ENCODE measurements around the gene ATAD3C. TPM values are rescaled to one million over a fixed set of nuclear protein-coding genes. Genes with fewer than 3 reads are reported as not detected.
A peak's percentile ranks its signal among the peaks of the same experiment; 100 is the strongest.
"Not testable (repeated sequence)": the region's sequence is repeated elsewhere in the genome, so short reads cannot be mapped to it uniquely, and the experiment has no call there.

Gene ATAD3C
- total RNA-seq, 2 donors from 2014 or later: 0.17 to 1.7 TPM

GRCh38 chr1:1411626-1412025 lies 37.9 kb upstream of the ATAD3C start:
- Mint-ChIP-seq H3K27ac (peak overlapping the region in 1 of 2 donors; percentile 53), H3K9me3 (no peaks in the 10 kb centered on the region), H3K36me3 (peaks cover 4% of the 10 kb centered on the region), H3K4me1 (ENCODE audit: low read depth in 2 of 2) (peaks cover 0 to 5% of the 10 kb centered on the region in 2 donors), H3K4me3 (no peak overlapping the region), H3K27me3 (no peaks in the 10 kb centered on the region)
- no peak for DNase-seq (ENCODE audit: low spot score)
- ATAC-seq: no peak

DNA sequence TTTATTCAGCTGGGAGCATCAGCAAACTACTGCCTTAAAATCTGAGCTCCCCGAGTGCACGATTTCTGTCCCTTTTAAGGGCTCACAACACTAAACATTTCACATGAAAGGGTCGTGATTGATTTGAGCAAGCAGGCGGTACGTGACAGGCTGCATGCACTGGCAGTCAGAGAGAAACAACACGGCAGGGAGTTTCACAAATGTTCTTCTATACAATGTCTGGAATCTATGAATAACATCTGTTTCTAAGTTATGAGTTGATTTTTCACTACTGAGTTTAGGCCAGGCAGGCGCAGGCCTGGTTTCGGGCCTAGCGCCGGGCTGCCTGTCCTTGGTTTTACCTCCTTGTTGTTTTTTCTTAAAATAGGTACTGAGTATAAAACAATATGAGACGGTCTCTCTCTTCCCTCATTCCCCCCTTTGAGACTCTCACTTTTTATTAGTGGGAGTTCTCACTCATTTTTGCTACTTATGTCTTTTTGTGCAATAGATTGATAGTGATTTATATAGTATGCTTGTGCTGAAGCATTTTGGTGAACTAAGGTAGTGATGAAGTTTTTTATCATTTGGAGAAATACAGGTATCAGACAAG lies 37.1 kb upstream of the ATAD3C start:
- not testable (repeated sequence) for H3K4me3 Mint-ChIP-seq; DNase-seq (ENCODE audit: low spot score); H3K36me3 Mint-ChIP-seq; H3K27me3 Mint-ChIP-seq; H3K9me3 Mint-ChIP-seq; ATAC-seq; H3K27ac Mint-ChIP-seq; H3K4me1 Mint-ChIP-seq (ENCODE audit: low read depth in 2 of 2)

- no peak overlapping the region for H3K4me3 Mint-ChIP-seq
- H3K4me1 Mint-ChIP-seq (ENCODE audit: low read depth in 2 of 2): peaks cover 5% of the 10 kb centered on the region in 2 donors
- no peak for ATAC-seq
- DNase-seq (ENCODE audit: low spot score): no peak
- H3K9me3 Mint-ChIP-seq: no peaks in the 10 kb centered on the region
- peaks cover 3 to 7% of the 10 kb centered on the region in 2 donors for H3K27me3 Mint-ChIP-seq
- no peak overlapping the region for H3K27ac Mint-ChIP-seq
- peaks cover 4% of the 10 kb centered on the region for H3K36me3 Mint-ChIP-seq
These were observed 33.7 kb upstream of the ATAD3C start for GRCh38 chr1:1415751-1416150.

DNA sequence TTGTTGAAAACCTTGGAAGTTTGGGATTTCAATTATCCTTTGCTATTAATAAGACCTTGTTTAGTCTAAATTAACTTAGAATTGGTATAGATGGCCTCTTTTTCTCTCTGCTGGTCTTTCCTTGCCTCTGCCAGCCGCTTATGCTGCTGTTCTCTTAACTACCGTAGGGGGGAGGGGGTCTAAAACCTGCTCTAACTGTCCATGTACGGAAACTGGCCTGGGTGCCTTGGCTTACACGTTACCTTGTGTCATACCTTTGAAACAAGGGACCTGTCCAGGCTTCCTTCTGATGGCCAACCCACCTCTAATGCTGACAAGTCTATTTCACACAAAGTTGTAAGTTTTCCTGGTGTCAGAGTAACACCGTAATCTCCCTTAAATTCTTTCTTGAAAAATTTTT lies 32.1 kb upstream of the ATAD3C start:
- not testable (repeated sequence) for H3K27me3 Mint-ChIP-seq; H3K27ac Mint-ChIP-seq; H3K36me3 Mint-ChIP-seq; H3K9me3 Mint-ChIP-seq; DNase-seq (ENCODE audit: low spot score); H3K4me3 Mint-ChIP-seq; H3K4me1 Mint-ChIP-seq (ENCODE audit: low read depth in 2 of 2); ATAC-seq

- H3K4me1 Mint-ChIP-seq (ENCODE audit: low read depth in 2 of 2); H3K4me3 Mint-ChIP-seq; DNase-seq (ENCODE audit: low spot score); H3K27me3 Mint-ChIP-seq; H3K36me3 Mint-ChIP-seq; H3K27ac Mint-ChIP-seq; H3K9me3 Mint-ChIP-seq; ATAC-seq: not testable (repeated sequence)
These were observed 31.5 kb upstream of the ATAD3C start for GRCh38 chr1:1417825-1418463.

- H3K27ac Mint-ChIP-seq: no peak overlapping the region
- ATAC-seq (peak in 1 of 2 donors; percentile 32), DNase-seq (ENCODE audit: low spot score) (no peak)
- no peak overlapping the region for H3K4me3 Mint-ChIP-seq
- H3K4me1 Mint-ChIP-seq (ENCODE audit: low read depth in 2 of 2): peaks cover 5 to 6% of the 10 kb centered on the region in 2 donors
- H3K36me3 Mint-ChIP-seq: no peaks in the 10 kb centered on the region
- H3K27me3 Mint-ChIP-seq: peaks cover 6 to 7% of the 10 kb centered on the region in 2 donors
- H3K9me3 Mint-ChIP-seq: no peaks in the 10 kb centered on the region
These were observed 30.8 kb upstream of the ATAD3C start for GRCh38 chr1:1418464-1419362.

- H3K27me3 Mint-ChIP-seq: peaks cover 6 to 7% of the 10 kb centered on the region in 2 donors
- no peak overlapping the region for H3K27ac Mint-ChIP-seq
- peak; percentile 12 to 41 for ATAC-seq
- no peaks in the 10 kb centered on the region for H3K9me3 Mint-ChIP-seq
- no peaks in the 10 kb centered on the region for H3K36me3 Mint-ChIP-seq
- peaks cover 5 to 6% of the 10 kb centered on the region in 2 donors for H3K4me1 Mint-ChIP-seq (ENCODE audit: low read depth in 2 of 2)
- DNase-seq (ENCODE audit: low spot score): no peak
- no peak overlapping the region for H3K4me3 Mint-ChIP-seq
These were observed 30.1 kb upstream of the ATAD3C start for GRCh38 chr1:1419363-1419812.

DNA sequence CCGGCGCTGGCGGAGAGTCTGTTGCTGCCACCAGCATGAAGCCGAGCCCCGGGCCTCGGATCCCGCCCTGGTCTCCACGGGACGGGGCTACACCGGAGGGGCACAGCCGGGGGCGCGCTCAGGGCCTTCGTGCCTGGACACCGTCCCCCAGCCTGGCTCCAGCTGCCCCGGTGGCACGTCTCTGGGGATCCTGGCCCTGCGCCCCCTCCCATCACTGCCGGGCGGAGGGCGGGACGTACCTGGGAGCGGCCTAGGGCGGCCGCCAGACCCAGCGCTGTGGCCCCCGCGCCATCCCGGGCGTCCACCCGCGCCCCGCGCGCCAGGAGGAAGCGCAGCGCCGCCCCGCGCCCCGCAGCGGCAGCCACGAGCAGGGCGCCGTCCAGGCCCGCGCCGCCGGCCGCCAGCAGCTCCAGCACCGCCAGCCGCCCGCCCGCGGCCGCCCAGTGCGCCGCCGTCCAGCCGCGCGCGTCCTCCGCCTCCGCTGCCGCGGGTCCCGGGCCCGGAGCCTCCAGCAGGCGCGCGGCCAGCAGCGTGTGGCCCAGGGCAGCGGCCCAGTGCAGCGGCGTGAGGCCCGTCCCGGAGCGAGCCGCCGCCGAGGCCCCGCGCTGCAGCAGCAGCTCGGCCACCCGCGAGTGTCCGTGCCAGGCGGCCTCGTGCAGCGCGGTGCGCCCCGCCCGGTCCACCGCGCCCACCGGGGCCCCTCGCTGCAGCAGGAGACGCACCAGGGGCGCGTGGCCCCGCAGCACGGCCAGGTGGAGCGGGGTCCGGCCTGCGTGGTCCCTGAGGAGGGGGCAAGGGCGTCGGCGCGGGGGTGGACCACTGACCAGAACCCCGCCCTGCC lies 29.5 kb upstream of the ATAD3C start:
- H3K4me3 Mint-ChIP-seq: no peak overlapping the region
- ATAC-seq (peak; percentile 29 to 54), DNase-seq (ENCODE audit: low spot score) (no peak)
- no peaks in the 10 kb centered on the region for H3K36me3 Mint-ChIP-seq
- H3K4me1 Mint-ChIP-seq (ENCODE audit: low read depth in 2 of 2): peaks cover 5 to 6% of the 10 kb centered on the region in 2 donors
- no peaks in the 10 kb centered on the region for H3K9me3 Mint-ChIP-seq
- no peak overlapping the region for H3K27ac Mint-ChIP-seq
- H3K27me3 Mint-ChIP-seq: peaks cover 6 to 7% of the 10 kb centered on the region in 2 donors

DNA sequence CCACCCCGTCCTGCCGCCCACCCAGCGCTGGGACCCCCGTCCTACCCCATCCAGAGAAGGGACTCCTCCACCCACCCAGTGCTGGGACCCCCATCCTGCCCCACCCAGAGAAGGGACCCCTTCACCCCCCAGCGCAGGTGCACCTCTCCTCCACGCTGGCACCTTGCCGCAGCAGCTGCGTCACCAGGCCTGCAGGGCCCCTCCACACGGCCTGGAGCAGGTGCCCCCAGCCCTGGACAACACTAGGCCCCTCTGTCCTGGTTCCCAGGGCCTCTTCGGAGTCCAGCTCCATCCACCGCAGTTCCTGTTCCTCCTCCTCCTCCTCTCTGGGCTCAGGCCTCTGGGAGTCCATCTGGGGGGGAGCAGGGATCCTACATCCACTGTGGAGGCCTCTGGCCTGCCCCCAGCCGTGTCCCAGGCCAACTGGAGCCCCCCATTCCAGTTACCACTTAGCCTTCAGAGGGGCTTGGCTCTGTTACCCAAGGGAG lies 28.8 kb upstream of the ATAD3C start:
- DNase-seq (ENCODE audit: low spot score): no peak
- H3K36me3 Mint-ChIP-seq: no peaks in the 10 kb centered on the region

GRCh38 chr1:1421147-1421906 lies 28.2 kb upstream of the ATAD3C start, which contains the start of gene ANKRD65:
Gene ANKRD65, minus strand, starts transcription at chr1:1421276. Its CDS starts 271 bp downstream, at chr1:1421005.
- Mint-ChIP-seq H3K36me3 (no peaks in the 10 kb centered on the region), H3K27ac (no peak within 1 kb of the TSS), H3K9me3 (no peaks in the 10 kb centered on the region), H3K4me1 (ENCODE audit: low read depth in 2 of 2) (peaks cover 5 to 6% of the 10 kb centered on the region in 2 donors), H3K27me3 (peaks cover 7 to 8% of the 10 kb centered on the region in 2 donors), H3K4me3 (no peak within 1 kb of the TSS)
- ATAC-seq (no peak), DNase-seq (ENCODE audit: low spot score) (peak; percentile 55)

More for the DNA sequence above, 28.8 kb upstream of the ATAD3C start:
- ATAC-seq: peak; percentile 4 to 20
- Mint-ChIP-seq H3K27me3 (peaks cover 6 to 7% of the 10 kb centered on the region in 2 donors), H3K4me1 (ENCODE audit: low read depth in 2 of 2) (peaks cover 5 to 6% of the 10 kb centered on the region in 2 donors), H3K27ac (no peak overlapping the region), H3K4me3 (no peak overlapping the region), H3K9me3 (no peaks in the 10 kb centered on the region)

DNA sequence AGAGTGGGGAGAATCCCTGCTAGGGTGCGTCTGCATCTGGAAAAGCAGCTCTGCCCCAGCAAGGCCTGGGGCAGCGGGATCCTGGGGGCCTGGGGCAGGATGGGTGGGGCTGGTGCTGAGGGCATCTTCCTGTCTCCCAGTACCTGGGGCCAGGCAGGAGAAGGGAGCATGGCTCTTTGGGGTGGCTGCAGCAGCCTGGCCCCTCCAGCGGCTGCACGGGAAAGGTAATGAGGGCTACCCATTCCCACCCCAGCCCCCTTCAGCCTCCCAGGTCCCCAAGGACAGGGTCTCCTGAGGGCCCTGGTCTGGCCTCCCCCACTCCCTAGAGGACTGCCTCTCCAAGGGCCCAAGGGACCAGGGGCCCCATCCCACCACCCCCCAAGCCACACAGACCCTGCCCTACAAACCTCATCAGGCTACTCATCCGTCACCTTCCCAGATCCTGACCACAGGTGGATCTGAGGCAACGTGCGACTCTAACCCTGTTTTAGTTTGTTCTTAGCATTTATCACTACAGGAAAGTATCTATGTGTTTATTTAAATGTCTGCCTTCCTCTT lies 27.5 kb upstream of the ATAD3C start:
- Mint-ChIP-seq H3K27me3 (peaks cover 7 to 9% of the 10 kb centered on the region in 2 donors), H3K4me1 (ENCODE audit: low read depth in 2 of 2) (peaks cover 5 to 6% of the 10 kb centered on the region in 2 donors), H3K9me3 (no peaks in the 10 kb centered on the region), H3K36me3 (no peaks in the 10 kb centered on the region), H3K27ac (no peak overlapping the region), H3K4me3 (no peak overlapping the region)
- ATAC-seq: no peak
- DNase-seq (ENCODE audit: low spot score): peak; percentile 35

Measured in natural killer cell treated with Interleukin-12 subunit alpha and Interleukin-12 subunit beta and Interleukin-15 and Interleukin-18, amount 100 ng/mL, for 72 hours (primary cell).